ENCODE results near the gene TIAM2.
"Not testable (repeated sequence)": the region's sequence is repeated elsewhere in the genome, so short reads cannot be mapped to it uniquely, and the experiment has no call there.

TIAM2 gene

DNA sequence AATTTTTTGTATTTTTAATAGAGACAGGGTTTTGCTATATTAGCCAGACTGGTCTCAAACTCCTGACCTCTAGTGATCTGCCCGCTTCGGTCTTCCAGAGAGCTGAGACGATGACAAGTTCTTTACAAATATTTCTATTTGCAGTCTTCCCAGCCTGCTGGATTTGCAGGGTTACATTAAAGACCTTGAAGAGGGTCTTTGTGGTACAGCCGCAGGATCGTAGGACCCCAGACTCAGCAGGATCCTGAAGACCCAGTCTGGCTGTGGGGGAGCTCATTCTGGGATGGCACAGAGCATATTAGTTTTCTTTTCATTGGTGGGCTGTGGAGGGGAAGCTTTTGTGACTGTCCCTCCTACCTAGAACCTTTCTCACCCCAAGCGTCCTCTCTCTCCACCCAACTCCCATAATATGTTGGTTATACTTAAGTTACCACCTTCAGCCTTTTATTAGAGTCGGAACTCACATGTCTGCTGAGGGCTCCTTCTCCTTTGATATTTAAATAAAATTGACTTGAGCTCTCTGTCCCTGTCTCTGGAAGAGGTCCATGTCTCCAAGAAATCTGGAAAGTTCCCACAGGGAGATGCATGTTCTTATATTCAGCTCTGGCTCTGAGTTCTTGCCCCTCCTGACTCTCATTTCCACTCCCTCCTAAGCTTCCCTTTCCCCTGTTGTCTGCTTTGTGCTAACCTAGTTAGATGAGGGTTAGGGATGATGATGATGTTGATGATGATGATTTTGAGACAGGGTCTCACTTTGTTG is 72.0 kb downstream of the TIAM2 start:
- no peak for DNase-seq

DNA sequence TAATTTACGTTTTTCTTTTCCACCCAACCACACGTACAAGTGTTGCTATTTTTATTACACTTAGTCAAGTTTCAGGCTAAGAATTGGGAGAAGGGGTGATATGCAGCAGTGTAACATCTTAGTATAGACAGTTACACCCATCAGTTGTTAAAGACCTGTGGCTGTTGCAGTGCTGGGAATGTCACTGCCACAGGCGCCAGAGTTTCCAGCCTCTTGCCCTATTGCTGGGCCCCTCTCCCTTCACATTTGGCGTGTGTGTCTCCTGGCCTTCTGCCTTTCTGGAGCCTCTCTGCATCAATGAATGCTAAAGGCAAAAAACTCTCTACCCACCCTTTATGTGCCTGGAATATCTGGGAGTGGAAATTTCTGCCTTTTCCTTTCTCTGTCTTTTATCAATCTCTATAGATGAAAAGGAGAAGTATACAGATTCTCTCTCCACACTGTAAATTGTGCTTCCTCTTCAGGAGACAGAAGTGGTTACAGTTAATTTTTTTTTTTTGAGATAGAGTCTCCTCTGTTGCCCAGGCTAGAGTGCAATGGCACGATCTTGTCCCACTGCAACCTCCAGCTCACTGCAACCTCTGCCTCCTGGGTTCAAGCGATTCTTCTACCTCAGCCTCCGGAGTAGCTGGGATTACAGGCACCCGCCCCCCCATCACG is 73.0 kb downstream of the TIAM2 start:
- no peak for DNase-seq

DNA sequence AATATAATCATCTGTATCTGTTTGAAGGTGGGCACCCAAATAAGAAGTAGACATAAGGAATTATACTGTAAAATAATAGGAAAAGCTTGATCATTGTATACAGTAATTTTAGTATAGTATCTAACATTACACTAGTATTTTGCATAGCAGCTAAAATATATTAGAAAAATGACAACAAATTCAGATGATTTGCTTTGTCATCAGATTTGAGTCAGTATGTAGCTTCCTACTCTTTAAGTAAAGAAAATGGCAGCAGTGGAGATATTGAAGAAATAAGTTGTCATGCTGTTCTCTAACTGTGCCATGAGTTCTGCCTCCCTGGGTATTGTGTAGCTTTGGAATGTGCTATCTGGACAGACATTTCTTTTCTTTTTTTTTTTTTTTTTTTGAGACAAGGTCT is 74.4 kb downstream of the TIAM2 start:
- no peak for DNase-seq

DNA sequence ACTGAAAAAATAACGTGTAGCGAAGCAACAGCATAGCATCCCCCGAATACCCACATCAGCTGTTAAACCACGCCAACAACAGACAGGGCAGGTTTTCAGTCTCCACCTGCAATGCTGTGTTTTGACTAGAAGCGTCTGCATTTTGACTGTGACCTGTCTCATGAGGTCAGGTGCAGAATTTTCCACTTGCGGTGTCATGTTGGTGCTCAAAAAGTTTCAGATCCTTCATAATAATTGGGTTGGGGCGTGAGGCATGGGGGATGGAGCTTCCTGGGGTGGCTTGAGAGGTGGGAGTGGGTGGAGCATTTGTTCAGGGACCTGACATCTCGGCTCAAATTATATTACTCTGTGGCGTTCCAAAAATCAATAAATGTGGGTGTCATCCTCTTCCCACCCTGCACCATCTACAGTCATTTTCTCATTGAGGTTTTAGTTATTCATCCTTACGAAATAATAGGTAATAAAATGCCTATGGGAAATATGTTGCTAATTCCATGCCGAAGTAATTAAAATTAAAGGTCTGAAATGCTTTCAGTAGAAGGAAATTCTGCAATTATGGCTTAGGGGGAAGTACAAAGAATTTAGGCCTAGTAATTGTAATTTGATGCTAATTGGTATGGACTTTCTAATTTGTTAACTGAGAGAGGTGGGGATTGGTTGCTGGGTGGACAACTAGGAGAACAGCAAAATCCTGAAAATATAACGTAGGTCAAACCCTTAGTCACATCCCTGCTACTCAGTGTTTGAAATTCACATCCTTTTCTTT is 81.0 kb downstream of the TIAM2 start:
- no peak for DNase-seq

DNA sequence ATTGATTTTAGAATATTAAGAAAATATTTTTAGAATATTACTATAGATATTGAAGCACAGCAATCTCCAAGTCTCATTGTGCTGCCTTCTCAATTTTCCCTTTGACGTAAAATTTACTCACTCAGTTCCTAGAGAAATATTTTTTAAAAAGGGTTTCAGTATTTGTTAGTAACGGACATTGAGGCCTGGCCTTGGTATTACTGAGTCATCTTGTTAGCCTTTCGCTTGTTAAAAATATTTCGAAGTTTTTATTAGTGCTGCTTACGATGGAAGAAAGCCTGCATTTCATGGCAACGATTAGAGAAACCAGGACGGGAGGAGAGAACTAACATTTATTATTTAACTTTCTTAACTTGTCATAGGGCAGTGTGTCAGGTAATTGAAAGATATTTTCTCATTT is 82.2 kb downstream of the TIAM2 start:
- DNase-seq, result no peak

DNA sequence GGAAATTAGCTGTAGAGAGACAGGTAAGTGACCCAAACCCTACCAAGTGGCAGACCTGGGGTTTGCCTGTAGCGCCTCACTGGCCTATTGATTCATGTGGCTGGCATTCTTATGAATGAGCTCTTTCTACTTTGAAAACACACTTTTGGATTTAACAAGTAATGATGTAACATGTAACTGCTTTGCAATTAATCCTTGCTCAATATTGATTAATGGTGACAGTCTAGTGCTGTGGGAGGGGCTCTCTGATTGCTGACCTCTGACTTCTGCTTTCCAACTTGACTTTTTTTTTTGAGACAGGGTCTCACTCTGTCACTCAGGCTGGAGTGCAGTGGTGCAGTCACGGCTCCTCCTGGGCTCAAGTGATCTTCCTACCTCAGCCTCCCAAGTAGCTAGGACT is 82.7 kb downstream of the TIAM2 start:
- DNase-seq, result no peak

DNA sequence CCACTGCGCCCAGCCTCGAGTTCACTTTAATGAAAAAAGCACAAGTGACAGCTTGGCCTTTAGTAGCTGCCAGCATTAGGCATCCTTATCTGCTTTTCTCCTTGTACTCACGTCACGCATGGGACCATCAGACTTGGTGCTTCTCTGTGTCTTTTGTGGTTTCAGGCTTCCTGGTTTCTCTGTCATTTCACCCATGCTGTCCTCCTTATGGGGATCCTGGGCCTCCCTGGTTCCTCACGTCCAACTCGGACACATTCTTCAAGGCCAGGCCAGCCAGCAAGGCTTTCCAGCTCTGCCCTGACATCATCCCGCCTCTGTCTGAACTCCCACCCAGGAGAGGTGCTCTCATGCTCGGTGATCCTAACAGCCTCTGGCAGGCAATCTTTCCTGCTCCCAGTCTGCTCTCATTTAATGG is 83.2 kb downstream of the TIAM2 start:
- DNase-seq, result no peak

DNA sequence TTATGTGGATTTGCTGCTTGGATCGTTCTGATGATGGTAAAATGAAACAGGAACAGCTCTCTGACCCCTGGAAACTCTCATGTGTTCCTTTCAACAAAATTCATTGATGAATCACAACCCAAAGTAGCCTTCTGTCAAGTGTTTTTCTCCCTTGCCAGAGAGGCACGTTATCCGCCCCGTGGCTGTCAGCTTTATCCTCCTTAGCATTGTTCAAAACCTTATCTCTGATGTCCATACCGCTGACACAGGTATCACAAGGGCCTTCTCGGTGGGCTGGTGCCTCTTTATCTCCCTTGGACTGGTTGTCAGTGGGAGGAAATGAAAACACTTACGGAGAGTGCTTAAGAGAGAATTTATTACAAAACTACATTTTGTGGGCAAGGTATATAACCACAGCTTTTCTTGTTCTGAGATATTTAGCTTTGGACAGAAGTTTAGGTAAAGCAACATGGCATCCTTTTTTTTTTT is 84.9 kb downstream of the TIAM2 start:
- DNase-seq, result peak; percentile 51

DNA sequence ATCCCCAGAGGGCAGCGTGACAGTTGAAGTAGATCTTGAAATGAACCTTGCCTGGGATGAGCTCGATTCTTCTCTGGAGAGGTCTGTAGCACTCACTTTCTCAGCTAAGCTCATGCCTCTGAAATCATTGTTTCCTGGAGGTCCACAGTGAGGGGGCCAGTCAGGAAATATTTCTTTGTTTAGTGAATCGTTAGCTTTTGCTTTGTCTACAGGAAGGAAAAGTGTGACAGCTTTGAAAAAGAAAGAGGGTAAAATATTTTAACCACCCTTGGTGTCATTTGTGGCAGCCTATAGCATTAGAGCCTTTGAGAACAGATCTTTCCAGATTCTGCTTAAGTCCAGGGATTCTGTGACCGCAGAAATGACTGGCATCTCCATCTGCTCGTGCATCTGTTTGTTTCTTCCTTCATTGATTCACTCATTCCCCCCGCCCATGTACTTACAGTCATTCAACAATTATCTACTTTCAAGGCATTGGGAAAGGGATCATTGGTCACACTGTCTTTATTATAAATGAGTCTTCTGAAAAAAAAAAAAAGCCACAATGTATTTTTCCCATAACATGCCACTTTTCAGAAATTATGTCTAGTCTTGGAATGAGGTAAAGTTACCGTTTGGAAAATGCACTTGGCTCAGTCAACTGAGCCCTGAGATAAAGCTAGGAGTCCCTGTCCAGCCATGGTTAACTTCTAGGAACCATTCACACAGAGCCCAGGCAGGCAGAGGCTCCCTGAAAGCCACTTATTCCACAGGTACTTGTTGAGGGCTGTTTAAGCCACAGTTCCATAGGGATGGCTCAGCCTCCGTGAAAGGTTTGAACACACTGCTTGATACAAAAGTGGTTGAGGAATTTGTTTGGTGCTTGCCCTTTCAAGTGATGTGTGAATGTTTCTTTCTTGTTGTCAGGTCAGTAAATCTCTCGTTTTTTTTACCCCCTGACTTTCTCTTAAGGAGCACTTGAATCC is 86.0 kb downstream of the TIAM2 start:
- no peak for DNase-seq

DNA sequence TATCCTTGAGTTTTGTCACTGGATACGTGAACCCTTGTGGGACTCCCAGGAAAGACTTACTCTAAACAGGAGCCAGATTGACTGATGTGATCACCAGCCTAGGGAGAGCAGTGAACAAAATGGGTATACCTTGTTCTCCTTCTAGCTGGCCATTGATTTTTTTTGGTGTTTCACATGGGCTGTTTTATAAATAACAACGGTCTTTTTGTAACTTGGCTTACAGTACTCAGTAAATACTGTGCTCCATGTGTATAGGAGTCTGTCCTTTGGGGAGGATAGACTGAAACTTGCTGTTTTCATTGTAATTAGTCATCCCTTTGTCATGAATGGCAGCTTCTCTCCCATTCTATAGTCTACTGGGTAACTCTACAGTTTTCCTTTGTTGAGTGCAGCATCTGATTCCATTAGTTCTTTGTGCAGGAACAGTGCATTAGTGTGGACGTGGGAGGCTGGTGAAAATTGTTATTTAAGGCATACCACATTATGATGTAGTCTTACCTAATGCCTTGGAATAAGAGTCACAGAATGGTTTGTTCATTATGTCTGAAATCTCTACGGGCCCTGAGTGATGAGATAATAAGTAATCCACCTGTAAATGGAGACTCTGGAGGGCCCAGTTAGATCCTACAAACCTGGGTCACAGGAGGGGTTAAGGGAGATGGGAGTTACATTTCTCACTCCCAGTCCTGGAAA is 89.5 kb downstream of the TIAM2 start:
- DNase-seq, result no peak

DNA sequence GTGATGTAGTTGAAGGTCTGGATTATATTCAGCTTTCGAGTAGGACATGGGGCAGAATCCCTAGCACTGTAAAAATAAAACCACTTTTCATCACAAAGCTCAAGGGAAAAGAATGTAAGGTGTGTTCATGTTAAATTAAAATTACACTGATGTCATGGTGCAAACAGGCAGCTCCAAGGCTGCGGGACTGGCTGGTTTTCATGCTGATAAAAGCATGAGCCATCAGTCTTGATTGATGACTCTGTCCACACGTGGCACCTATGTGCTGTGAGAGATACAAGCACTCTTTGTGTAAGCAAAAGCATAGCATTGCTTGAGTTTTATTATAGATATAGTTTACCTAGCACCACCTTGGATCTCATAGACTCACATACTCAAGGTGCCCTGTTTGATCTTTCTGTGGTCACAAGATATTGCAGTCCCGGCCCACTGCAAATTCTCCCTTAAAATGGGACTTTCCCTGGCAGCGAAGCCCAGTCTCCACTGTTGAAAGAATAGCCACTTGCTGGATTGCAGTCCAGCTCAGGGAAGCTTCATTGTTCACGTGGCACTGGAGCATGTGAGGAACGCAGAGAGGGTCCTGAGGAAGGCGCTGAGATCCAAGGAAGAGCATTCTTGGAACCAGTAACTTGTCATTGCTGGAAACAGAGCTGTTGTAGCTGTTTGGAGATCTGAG is 90.6 kb downstream of the TIAM2 start:
- no peak for DNase-seq

DNA sequence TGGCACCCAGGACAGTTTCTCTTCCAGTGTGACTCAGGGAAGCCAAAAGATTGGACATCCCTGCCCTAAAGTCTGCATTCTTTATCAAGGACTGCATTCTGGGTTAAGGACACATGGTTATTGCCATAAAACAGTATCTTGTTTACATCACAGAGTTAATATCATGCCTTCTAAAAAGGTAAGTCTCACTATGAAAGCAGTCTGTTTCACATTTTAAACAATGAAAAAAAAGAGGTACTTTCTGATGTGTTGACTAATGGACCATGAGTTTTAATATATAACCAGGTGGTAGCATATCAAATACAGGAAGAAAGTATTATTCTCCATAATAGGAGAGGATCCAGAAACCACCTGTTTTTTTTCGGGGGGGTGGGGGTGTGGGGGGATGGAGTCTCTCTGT is 93.7 kb downstream of the TIAM2 start:
- DNase-seq, result no peak

DNA sequence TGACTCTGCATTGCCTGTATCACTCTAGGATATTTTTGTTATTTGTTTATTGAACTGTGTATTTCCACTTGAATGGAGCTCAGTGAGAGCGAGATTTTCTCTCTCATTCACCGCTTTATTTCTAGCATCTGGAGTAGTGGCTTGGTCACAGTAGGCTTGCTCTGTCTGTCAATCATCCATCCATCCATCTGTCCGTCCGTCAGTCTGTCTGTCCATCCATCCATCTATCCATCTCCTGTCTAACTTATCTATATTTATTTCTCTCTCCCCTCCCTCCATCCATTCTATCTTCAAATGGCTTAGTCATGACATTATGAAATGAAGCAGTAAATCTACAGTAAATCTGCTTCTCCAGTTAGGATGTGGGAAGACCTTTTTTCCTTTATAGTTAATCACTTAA is 94.6 kb downstream of the TIAM2 start:
- DNase-seq, result no peak

DNA sequence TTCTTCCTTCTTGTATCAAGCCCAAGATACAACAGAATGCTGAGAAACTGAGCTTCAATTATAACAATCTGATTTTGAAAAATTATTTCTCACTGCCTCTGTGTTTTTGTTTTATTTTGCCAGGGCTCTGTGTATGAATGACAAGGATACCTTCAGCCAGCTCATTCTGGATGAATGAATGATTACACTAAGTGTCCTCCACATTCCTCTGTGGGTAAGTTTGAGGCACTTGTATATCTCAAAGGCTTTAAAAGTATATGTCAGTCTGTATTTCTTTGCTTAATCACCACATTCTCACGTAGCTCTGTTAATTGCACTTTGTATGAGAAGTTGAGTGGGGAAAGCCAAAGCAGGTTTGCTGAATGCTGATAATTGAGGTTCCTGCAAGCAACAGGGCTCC is 95.1 kb downstream of the TIAM2 start:
- DNase-seq, result no peak

DNA sequence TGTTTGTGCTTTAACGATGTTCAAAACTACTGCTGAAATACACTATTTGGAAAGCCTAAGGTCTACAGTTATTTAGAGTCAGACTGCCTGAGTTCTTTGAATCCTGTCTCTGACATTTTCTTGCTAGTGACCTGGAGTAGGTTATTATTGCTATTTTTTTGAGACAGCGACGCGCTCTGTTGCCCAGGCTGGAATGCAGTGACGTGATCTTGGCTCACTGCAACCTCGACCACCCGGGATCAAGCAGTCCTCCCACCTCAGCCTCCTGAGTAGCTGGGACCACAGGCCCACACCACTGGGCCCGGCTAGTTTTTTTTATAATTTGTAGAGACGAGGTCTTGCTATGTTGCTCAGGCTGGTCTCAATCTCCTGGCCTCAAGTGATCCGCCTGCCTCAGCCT is 96.6 kb downstream of the TIAM2 start:
- DNase-seq, result no peak

DNA sequence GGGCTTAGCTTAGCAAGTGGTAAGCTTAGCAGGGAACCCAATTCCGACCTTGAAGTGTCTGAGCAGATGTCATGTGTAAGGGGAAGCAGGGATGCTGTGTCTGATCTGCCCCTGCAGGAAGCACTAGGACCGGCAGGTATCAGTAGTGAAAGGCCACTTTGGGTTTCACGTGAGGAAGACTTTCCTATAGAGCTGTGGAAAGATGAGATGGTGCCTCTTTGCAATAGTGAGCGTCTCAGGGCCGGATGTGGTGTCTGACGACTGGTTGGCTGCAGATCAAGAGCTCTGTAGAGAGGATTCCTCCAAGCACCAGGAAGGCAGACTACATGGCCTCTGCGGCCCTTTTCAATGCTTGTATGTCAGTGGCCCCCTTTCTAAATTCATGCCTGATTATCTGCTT is 98.3 kb downstream of the TIAM2 start:
- DNase-seq, result peak; percentile 47

DNA sequence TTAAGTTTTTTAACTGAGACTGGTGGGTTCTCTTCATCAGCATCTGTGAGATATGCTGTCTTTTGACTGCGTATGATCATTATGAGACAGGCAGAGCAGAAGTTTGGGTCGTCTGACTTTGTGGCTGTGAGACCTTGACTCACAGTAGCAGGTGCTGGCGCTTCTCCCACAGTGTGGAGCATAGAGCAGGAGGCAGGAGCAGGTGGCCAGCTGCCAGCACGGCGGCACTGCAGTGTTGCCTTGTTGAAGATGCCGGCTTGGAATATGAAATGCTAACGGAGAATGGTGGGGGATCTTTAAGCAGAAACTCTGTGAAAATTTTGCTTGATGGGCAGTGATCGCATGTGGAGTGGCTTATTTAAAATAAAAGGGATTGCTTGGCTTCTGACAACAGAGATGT is 105.0 kb downstream of the TIAM2 start:
- no peak for DNase-seq

DNA sequence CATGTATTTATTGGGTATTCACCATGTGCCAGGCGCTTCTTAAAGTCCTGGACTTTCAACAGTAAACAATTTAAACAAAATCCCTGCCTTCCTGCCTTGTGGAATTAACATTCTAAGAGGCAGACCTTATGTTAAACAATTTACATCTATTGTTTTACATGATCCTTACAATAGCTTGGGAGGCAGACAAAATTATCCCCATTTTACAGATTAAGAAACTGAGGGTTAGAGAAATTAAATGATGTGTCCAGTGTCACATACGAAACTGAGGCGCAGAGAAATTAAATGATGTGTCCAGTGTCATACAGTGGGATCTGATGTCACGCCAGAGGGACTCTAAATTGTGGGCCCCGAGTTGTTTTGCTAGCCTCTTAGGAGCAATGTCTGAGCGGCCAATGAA is 105.5 kb downstream of the TIAM2 start:
- no peak for DNase-seq

DNA sequence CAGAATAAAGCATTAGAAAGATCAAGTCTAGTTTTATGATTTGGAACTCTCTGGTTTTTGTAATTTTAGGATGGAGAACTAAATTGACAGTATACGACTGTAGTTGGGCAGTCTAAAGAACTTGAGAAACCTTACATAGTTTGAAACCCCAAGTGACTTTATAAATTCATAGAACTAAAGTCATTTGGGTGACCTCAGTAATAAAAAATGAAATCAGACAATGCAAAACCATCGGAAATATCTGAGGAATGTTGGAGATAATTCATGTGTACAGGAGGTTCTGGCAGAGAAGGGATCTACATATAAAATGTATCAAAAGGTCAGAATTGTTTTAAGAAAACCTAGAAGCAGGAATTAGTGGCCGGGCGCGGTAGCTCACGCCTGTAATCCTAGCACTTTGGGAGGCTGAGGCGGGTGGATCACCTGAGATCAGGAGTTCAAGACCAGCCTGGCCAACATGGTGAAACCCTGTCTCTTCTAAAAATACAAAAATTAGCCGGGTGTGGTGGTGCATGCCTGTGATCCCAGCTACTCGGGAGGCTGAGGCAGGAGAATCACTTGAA is 108.0 kb downstream of the TIAM2 start:
- not testable (repeated sequence) for DNase-seq

DNA sequence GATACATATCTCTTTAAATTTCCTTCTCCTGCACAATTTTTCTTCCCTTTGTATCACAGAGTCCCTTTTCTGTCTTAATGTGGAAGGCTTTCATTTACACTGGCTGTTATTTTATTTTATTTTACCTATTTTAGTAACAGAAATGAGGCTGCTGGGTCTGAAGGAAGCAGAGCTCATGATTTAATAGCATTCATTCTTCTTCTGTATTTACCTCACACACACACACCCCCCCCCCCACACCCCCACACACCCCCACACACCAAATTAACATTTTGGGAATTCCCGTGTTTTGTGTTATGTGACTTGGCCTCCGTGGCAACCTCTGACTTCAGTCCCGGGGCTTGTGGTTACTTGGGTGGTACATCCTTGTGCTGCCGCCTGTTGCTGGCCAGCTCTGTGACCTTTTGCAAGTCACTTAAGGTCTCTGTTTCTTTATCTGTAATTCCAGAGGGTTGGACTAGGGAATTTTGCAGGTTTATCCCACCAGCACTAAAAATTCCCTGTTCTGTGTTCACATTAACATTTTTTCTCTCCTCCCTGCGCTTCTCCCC is 108.8 kb downstream of the TIAM2 start:
- no peak for DNase-seq
